ENCODE data around the gene PTMA. TPM values are rescaled to one million over a fixed set of nuclear protein-coding genes. Genes with fewer than 3 reads are reported as not detected.

The PTMA gene
- total and polyA plus RNA-seq, 9 of the 15 experiments (the other 6 are each of a cell fraction or from before 2014, with no cell fraction given), result 429 to 2,322 (median 1,578) TPM

DNA sequence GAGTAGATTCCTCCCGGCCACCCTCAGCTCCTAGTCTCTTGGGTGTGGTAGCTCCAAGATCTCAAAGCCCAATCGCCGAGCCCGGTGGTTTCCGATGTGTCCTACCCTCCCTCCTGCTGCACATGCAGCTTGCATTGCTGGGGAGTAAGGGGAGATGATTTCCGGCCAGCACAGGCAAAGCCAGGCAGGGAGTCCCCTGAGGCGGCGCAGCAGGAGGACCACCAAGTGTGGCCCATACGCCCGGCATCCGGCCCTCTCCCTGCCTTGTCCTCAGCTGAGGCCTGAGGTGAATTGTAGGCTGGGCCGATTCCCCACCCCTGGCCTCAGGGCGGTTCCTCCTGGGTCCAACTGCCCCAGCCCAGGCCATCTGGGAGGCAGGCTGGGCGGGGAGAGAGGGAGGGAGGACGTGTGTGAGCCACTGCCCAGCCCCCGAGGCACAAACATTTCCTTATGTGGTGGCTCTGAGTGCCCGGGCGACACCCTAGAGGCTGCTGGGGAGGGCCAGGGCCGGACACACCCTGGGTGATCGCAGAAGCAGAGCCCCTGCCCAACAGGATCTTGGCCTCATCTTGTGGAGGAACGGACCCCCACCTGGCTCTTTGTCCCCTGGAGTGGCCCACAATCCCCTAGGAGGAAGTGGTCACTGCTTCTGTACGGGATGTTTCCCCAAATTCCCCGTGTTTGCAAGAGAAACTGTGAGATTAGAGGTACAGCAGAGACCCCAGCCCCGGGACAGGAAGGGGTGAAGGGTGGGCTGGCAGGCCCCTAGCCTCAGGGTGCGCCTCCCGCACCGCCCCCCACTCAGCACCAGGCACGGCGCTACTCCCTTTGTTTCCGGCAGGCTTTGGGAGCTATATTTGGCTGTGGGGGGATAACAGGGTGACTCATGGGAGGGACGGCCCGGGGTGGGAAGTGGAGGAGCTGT is 41.9 kb upstream of the PTMA start (continued):
- TF ChIP-seq MAX (CRISPR knock-in tag; IDR thresholded peaks at IDR 0.05) (peak; percentile 69), HMG20B (CRISPR knock-in tag; IDR thresholded peaks at IDR 0.05) (no peak), ATF6 (CRISPR knock-in tag; IDR thresholded peaks at IDR 0.05) (peak; percentile 61; the same call in 1 of the 2 replicates), ARHGAP35 (IDR thresholded peaks at IDR 0.05; ENCODE audit: partially characterized antibody) (no peak), ZNF77 (CRISPR knock-in tag; IDR thresholded peaks at IDR 0.05) (no peak), RBM39 (optimal IDR thresholded peaks at IDR 0.05; ENCODE audit: low read depth, low read length) (no peak), HNRNPK (IDR thresholded peaks at IDR 0.05; ENCODE audit: low read depth, low read length, poor library complexity, severe bottlenecking) (no peak), NFRKB (IDR thresholded peaks at IDR 0.05; ENCODE audit: low read depth) (0 out of 2 replicates have a peak, but pooled peaks have one; percentile 59), POLR2B (IDR thresholded peaks at IDR 0.05; ENCODE audit: low read depth, partially characterized antibody) (peak; percentile 70), RCOR1 (IDR thresholded peaks at IDR 0.05; ENCODE audit: borderline replicate concordance in 1 of 2, low read depth in 2 of 2, low read length in 2 of 2) (peak in 1 of 2 experiments; percentile 49; a peak in 1 of 4 replicates), FOXM1 (IDR thresholded peaks at IDR 0.05; ENCODE audit: low read depth) (peak; percentile 18; the same call in 1 of the 2 replicates), FOXM1 (CRISPR knock-in tag; IDR thresholded peaks at IDR 0.05; ENCODE audit: low read depth) (peak; percentile 18; the same call in 1 of the 2 replicates), TSC22D4 (tag; IDR thresholded peaks at IDR 0.05) (no peak), HOXB6 (CRISPR knock-in tag; IDR thresholded peaks at IDR 0.05; ENCODE audit: borderline replicate concordance) (no peak), PHF21A (IDR thresholded peaks at IDR 0.05; ENCODE audit: borderline replicate concordance, low read depth) (0 out of 2 replicates have a peak, but pooled peaks have one; percentile 73), HIVEP1 (CRISPR knock-in tag; IDR thresholded peaks at IDR 0.05) (no peak), MEF2A (IDR thresholded peaks at IDR 0.05; ENCODE audit: control insufficient read depth, low read depth, low read length) (peak; percentile 90), SRF (CRISPR knock-in tag; IDR thresholded peaks at IDR 0.05) (peak; percentile 68 to 88), ELF4 (CRISPR knock-in tag; IDR thresholded peaks at IDR 0.05) (no peak), POLR2A (conservative IDR thresholded peaks at IDR 0.05) (peak; percentile 73), IFI16 (CRISPR knock-in tag; IDR thresholded peaks at IDR 0.05) (no peak), CBFA2T3 (IDR thresholded peaks at IDR 0.05) (no peak), ZSCAN29 (IDR thresholded peaks at IDR 0.05) (no peak), COPS2 (conservative IDR thresholded peaks at IDR 0.05) (no peak), CEBPZ (IDR thresholded peaks at IDR 0.05; ENCODE audit: borderline replicate concordance, low read depth, low read length) (no peak)

Data from K562 (cell line).